ENCODE data around the gene ADD1. TPM values are rescaled to one million over a fixed set of nuclear protein-coding genes. Genes with fewer than 3 reads are reported as not detected.

Gene ADD1
- total RNA-seq, 1 donor from 2014 or later: 274 TPM

DNA sequence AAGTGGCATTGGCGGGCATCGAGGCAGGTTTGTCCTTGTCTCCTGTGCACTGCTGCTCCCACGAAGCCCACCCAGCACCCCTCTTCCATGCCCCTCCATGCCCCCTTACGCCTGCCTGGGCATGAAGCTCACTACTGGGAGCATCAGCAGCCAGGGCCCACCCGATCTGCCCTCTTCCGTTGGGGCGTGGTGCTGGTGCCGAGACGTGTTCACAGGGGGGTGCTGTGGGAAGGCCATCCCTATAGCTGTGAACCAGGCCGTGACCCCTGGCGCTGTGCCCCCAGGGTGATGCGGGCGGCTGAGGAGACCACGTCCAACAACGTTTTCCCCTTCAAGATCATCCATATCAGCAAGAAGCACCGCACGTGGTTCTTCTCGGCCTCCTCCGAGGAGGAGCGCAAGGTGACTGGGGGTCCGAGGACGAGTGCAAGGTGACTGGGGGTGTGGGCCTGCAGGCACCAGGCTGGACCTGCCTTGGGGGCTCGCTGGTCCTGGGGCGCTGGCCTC, 19.3 kb upstream of the ADD1 start:
- Mint-ChIP-seq H3K27ac (ENCODE audit: unreplicated experiment) (no peak overlapping the region), H3K4me3 (ENCODE audit: unreplicated experiment) (no peak overlapping the region), H3K36me3 (ENCODE audit: unreplicated experiment) (peaks cover 23% of the 10 kb centered on the region), H3K9me3 (ENCODE audit: unreplicated experiment) (no peaks in the 10 kb centered on the region), H3K27me3 (ENCODE audit: unreplicated experiment) (no peaks in the 10 kb centered on the region), H3K4me1 (ENCODE audit: unreplicated experiment) (peaks cover 12% of the 10 kb centered on the region)
- TF ChIP-seq, protein P1, sequence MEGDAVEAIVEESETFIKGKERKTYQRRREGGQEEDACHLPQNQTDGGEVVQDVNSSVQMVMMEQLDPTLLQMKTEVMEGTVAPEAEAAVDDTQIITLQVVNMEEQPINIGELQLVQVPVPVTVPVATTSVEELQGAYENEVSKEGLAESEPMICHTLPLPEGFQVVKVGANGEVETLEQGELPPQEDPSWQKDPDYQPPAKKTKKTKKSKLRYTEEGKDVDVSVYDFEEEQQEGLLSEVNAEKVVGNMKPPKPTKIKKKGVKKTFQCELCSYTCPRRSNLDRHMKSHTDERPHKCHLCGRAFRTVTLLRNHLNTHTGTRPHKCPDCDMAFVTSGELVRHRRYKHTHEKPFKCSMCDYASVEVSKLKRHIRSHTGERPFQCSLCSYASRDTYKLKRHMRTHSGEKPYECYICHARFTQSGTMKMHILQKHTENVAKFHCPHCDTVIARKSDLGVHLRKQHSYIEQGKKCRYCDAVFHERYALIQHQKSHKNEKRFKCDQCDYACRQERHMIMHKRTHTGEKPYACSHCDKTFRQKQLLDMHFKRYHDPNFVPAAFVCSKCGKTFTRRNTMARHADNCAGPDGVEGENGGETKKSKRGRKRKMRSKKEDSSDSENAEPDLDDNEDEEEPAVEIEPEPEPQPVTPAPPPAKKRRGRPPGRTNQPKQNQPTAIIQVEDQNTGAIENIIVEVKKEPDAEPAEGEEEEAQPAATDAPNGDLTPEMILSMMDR (IDR thresholded peaks at IDR 0.05): no peak
- DNase-seq (ENCODE audit: extremely low spot score, unreplicated experiment): no peak

DNA sequence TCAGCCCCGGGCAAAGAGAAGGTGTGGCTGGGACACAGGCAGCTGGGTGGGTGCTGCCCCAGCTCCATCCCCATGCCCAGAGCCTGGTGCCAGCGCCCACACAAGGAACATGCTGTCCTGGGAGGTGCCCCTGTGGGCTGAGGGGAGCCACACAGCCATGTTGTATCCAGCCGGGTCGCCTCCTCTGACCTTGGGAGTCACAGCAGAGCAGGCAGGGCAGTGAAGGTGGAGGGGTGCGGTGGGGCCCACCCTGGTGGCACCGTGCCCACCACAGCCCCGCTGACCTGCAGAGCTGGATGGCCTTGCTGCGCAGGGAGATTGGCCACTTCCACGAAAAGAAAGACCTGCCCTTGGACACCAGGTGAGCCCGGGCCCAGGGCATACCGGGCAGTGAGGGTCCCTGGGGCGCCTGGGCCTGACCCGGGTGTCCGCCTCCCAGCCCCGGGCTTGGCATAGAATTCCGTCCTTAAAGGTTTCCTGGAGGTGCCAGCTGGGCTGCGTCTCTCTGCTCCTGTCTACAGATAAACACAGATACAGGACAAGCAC, 18.7 kb upstream of the ADD1 start:
- no peak overlapping the region for H3K27ac Mint-ChIP-seq (ENCODE audit: unreplicated experiment)
- no peak for DNase-seq (ENCODE audit: extremely low spot score, unreplicated experiment)
- peaks cover 9% of the 10 kb centered on the region for H3K4me1 Mint-ChIP-seq (ENCODE audit: unreplicated experiment)
- H3K9me3 Mint-ChIP-seq (ENCODE audit: unreplicated experiment): no peaks in the 10 kb centered on the region
- peaks cover 23% of the 10 kb centered on the region for H3K36me3 Mint-ChIP-seq (ENCODE audit: unreplicated experiment)
- H3K4me3 Mint-ChIP-seq (ENCODE audit: unreplicated experiment): no peak overlapping the region
- no peaks in the 10 kb centered on the region for H3K27me3 Mint-ChIP-seq (ENCODE audit: unreplicated experiment)
- TF ChIP-seq, protein P1 (IDR thresholded peaks at IDR 0.05): no peak

DNA sequence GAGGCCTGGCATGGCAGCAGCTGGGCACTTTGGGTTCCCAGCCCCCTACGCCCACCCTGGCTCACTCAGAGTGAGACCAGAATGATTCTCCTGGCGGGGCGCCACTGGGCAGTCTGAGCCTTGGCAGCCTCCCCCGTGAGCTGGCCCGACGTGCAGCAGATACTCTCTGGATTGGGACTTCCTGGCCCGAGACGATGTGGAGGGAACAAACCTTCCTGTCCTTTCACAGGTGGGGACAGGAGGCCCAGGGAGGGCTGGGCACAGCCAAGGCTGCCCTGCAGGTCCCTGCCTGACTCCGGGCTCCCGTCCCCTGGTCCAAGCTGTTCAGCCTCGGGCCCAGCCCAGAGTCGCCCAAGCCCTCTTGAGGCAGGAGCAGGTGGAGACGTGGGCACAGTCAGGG, 17.9 kb upstream of the ADD1 start:
- no peaks in the 10 kb centered on the region for H3K9me3 Mint-ChIP-seq (ENCODE audit: unreplicated experiment)
- peaks cover 7% of the 10 kb centered on the region for H3K4me1 Mint-ChIP-seq (ENCODE audit: unreplicated experiment)
- H3K27me3 Mint-ChIP-seq (ENCODE audit: unreplicated experiment): no peaks in the 10 kb centered on the region
- H3K27ac Mint-ChIP-seq (ENCODE audit: unreplicated experiment): no peak overlapping the region
- H3K4me3 Mint-ChIP-seq (ENCODE audit: unreplicated experiment): no peak overlapping the region
- H3K36me3 Mint-ChIP-seq (ENCODE audit: unreplicated experiment): peaks cover 26% of the 10 kb centered on the region
- no peak for DNase-seq (ENCODE audit: extremely low spot score, unreplicated experiment)
- TF ChIP-seq, protein P1 (IDR thresholded peaks at IDR 0.05): no peak

DNA sequence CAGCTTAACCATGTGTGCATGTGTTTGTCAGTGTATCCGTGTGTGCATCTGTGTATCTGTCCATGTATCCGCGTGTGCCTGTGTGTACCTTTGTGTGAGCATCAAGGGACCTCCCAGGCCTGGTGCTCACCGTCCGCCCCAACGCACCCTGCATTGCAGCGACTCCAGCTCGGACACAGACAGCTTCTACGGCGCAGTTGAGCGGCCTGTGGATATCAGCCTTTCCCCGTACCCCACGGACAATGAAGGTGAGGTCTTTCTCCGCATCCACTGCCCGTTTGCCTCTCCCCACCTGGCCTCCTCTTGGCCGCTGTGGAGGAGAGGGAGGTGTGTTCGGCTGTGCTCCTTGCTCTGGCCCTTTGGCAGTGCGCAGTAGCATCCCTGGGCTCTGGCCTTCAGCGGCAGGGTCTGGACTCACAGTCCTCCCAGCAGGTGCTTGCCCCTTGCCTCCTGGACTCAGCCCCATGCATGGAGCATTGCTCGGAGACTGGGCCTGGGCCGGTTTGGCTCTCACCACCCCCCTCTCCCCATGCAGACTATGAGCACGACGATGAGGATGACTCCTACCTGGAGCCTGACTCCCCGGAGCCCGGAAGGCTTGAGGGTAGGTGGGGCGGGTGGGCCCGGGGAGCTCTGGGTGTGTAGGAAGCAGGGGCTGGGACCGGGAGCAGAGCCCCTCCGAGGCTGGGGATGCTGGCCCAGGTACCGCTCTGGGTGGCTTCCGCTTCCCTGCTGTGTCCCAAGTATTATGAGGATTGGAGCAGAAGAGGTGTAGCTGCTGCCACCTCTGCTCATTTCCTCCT, 16.4 kb upstream of the ADD1 start:
- H3K4me3 Mint-ChIP-seq (ENCODE audit: unreplicated experiment): no peak overlapping the region
- no peaks in the 10 kb centered on the region for H3K27me3 Mint-ChIP-seq (ENCODE audit: unreplicated experiment)
- H3K36me3 Mint-ChIP-seq (ENCODE audit: unreplicated experiment): peaks cover 33% of the 10 kb centered on the region
- peaks cover 7% of the 10 kb centered on the region for H3K4me1 Mint-ChIP-seq (ENCODE audit: unreplicated experiment)
- no peaks in the 10 kb centered on the region for H3K9me3 Mint-ChIP-seq (ENCODE audit: unreplicated experiment)
- TF ChIP-seq, protein P1 (IDR thresholded peaks at IDR 0.05): no peak
- no peak overlapping the region for H3K27ac Mint-ChIP-seq (ENCODE audit: unreplicated experiment)
- DNase-seq (ENCODE audit: extremely low spot score, unreplicated experiment): no peak

Data from osteocyte (in vitro differentiated cells).